NCI-H226 (cell line): ENCODE measurements around the gene COL8A2.

Source experiments
- DNase-seq: peaks from one replicate; pipeline ENCODE4 v3.0.0-alpha.2; 2015

Gene COL8A2

GRCh38 chr1:36109041-36109679 lies 15.9 kb downstream of the COL8A2 start:
- peak; percentile 73 for DNase-seq

- no peak for DNase-seq
Measured at GRCh38 chr1:36108314-36108713, 16.7 kb downstream of the COL8A2 start.

GRCh38 chr1:36107394-36107793 lies 17.6 kb downstream of the COL8A2 start:
- no peak for DNase-seq

GRCh38 chr1:36106269-36106668 lies 18.8 kb downstream of the COL8A2 start:
- no peak for DNase-seq

- DNase-seq, result no peak
Measured at GRCh38 chr1:36101546-36101945, 23.5 kb downstream of the COL8A2 start.

- no peak for DNase-seq
Measured at GRCh38 chr1:36100376-36100775, 24.6 kb downstream of the COL8A2 start.

GRCh38 chr1:36099681-36100341 lies 25.2 kb downstream of the COL8A2 start:
- peak; percentile 63 for DNase-seq

GRCh38 chr1:36098650-36099365 lies 26.2 kb downstream of the COL8A2 start:
- no peak for DNase-seq

- DNase-seq, result no peak
Measured at GRCh38 chr1:36097693-36098585, 27.1 kb downstream of the COL8A2 start.

- DNase-seq, result peak; percentile 27
Measured at GRCh38 chr1:36096500-36097432, 28.3 kb downstream of the COL8A2 start.

GRCh38 chr1:36095760-36096405 lies 29.1 kb downstream of the COL8A2 start:
- DNase-seq, result no peak

- no peak for DNase-seq
Measured at GRCh38 chr1:36094621-36095061, 30.4 kb downstream of the COL8A2 start.

- DNase-seq, result no peak
Measured at GRCh38 chr1:36093929-36094328, 31.1 kb downstream of the COL8A2 start.

- no peak for DNase-seq
Measured at GRCh38 chr1:36093226-36093625, 31.8 kb downstream of the COL8A2 start.

GRCh38 chr1:36092798-36093185 lies 32.2 kb downstream of the COL8A2 start:
- DNase-seq, result no peak

GRCh38 chr1:36092166-36092797 lies 32.7 kb downstream of the COL8A2 start:
- no peak for DNase-seq

GRCh38 chr1:36091698-36092097 lies 33.3 kb downstream of the COL8A2 start:
- DNase-seq, result no peak

- no peak for DNase-seq
Measured at GRCh38 chr1:36091141-36091540, 33.9 kb downstream of the COL8A2 start.

- DNase-seq, result peak; percentile 49
Measured at GRCh38 chr1:36089393-36090121, 35.5 kb downstream of the COL8A2 start.
